GM23248 (cell line): ENCODE results near the gene ADCY1. TPM values are rescaled to one million over a fixed set of nuclear protein-coding genes. Genes with fewer than 3 reads are reported as not detected.
"Not testable (repeated sequence)": the region's sequence is repeated elsewhere in the genome, so short reads cannot be mapped to it uniquely, and the experiment has no call there.

ENCODE experiments used
- DNase-seq: peaks from one replicate; pipeline ENCODE4 v3.0.0-alpha.2; 2015
- H2AFZ ChIP-seq: fragments of 200-600 bp; sonication (generic); 2 replicates; pipeline ENCODE4 v1.6.1; 2016; ENCODE audit warnings: antibody characterized with exemption
- H3F3A ChIP-seq: fragments of 200-600 bp; sonication (generic); 2 replicates; pipeline ENCODE4 v1.6.1; 2016; ENCODE audit warnings: mild to moderate bottlenecking, antibody characterized with exemption, mixed run types; ENCODE audit not compliant: insufficient read depth
- H3K27ac ChIP-seq: fragments of 200-600 bp; sonication (generic); 2 replicates; pipeline ENCODE4 v1.5.1; 2016; ENCODE audit warnings: mild to moderate bottlenecking
- H3K27me3 ChIP-seq: fragments of 200-600 bp; sonication (generic); replicated peaks from 2 replicates; pipeline ENCODE4 v1.6.1; 2016; ENCODE audit warnings: mild to moderate bottlenecking; ENCODE audit not compliant: insufficient read depth
- H3K36me3 ChIP-seq: fragments of 200-600 bp; sonication (generic); 2 replicates; pipeline ENCODE4 v1.6.1; 2016; ENCODE audit warnings: low read depth, mild to moderate bottlenecking
- H3K4me1 ChIP-seq: fragments of 200-600 bp; sonication (generic); 2 replicates; pipeline ENCODE4 v1.6.1; 2016; ENCODE audit warnings: mild to moderate bottlenecking; ENCODE audit not compliant: insufficient read depth
- H3K4me2 ChIP-seq: fragments of 200-600 bp; sonication (generic); one replicate; pipeline ENCODE4 v1.6.1; 2016; ENCODE audit warnings: mild to moderate bottlenecking; ENCODE audit not compliant: unreplicated experiment
- H3K4me3 ChIP-seq: fragments of 200-600 bp; sonication (generic); 2 replicates; pipeline ENCODE4 v1.5.1; 2016; ENCODE audit warnings: mild to moderate bottlenecking
- H3K79me2 ChIP-seq: fragments of 200-600 bp; sonication (generic); 2 replicates; pipeline ENCODE4 v1.6.1; 2016; ENCODE audit warnings: mild to moderate bottlenecking; ENCODE audit not compliant: insufficient read depth
- H3K9ac ChIP-seq: fragments of 200-600 bp; sonication (generic); 2 replicates; pipeline ENCODE4 v1.6.1; 2016; ENCODE audit warnings: mild to moderate bottlenecking
- H3K9me2 ChIP-seq: fragments of 200-600 bp; sonication (generic); 2 replicates; pipeline ENCODE4 v1.6.1; 2016; ENCODE audit warnings: mixed run types, mild to moderate bottlenecking, moderate library complexity; ENCODE audit not compliant: insufficient read depth
- H3K9me3 ChIP-seq: fragments of 200-600 bp; sonication (generic); one replicate; pipeline ENCODE4 v1.6.1; 2017; ENCODE audit warnings: low read depth
- H4K20me1 ChIP-seq: fragments of 200-600 bp; sonication (generic); 2 replicates; pipeline ENCODE4 v1.6.0; 2016; ENCODE audit not compliant: insufficient read depth
- EZH2 ChIP-seq: fragments of 200-600 bp; sonication (generic); IDR thresholded peaks from 2 replicates; pipeline ENCODE4 v1.6.1; 2018; ENCODE audit warnings: antibody characterized with exemption, mild to moderate bottlenecking; ENCODE audit not compliant: insufficient read depth, poor library complexity, severe bottlenecking
- EZH2phosphoT487 ChIP-seq: fragments of 200-600 bp; sonication (generic); IDR thresholded peaks from 2 replicates; pipeline ENCODE4 v1.6.1; 2018; ENCODE audit warnings: antibody characterized with exemption, moderate library complexity, mild to moderate bottlenecking, low read depth; ENCODE audit not compliant: insufficient read depth
- WGBS, 2 experiments: methylation state at CpG; one replicate each; pipeline ENCODE4 v1.1.6; 2015 to 2017; ENCODE audit warnings: low lambda C conversion rate in 2 of 2, low coverage in 1 of 2; ENCODE audit errors: missing lambda C conversion rate in 2 of 2; 5-methylcytosine and 5-hydroxymethylcytosine counted together
- in situ Hi-C: fragments of 300-500 bp; cut with MboI; formaldehyde crosslinking; loops from 2 replicates; pipeline ENCODE4 v1.15.0; 2020
- polyA plus RNA-seq: library from polyadenylated mRNA; unstranded; fragments of >200 nt; fragmentation: Nextera tagmentation; extraction: Ambion mirVana; gene quantifications from 2 replicates; pipeline ENCODE4 v1.2.1, GENCODE V29; 2016
- total RNA-seq: library from RNA; depleted of rRNA; stranded (reverse); fragments of >200 nt; shearing (Covaris generic); gene quantifications from 2 replicates; pipeline ENCODE4 v1.2.3, GENCODE V29; 2014

ADCY1 gene
- total and polyA plus RNA-seq, 2 experiments from 2014 or later, result 0.11 TPM; not detected in 1

DNA sequence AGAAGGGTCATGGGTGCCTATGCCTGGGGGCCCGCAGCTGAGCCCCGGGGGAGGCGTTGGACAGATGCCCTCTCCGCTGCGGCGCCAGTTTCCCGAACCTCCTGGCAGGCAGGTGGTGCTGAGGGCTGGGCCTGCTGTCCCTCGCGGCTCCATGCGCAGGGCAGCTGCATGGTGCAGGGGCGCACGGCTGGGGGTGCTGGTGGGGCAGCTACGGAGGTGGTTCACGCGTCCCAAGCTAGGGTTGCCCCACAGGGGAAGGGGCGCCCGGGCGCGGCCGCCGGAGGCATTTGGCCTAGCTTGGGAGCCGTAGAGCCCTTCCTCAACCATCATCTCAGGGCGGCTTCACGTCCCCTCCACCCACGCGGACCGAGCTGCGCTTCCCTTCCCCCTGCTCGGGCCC is 152.7 kb downstream of the ADCY1 start:
- no peaks in the 10 kb centered on the region for H3K9me2 ChIP-seq
- no peak overlapping the region for H3K27ac ChIP-seq
- in situ Hi-C loops, result no loop called here
- WGBS, 2 experiments, result 96 to 99% methylated on average over 14 to 25 of the region's 29 CpGs
- no peak overlapping the region for H3K9ac ChIP-seq
- no peaks in the 10 kb centered on the region for H3K9me3 ChIP-seq
- no peak overlapping the region for H3K4me3 ChIP-seq
- no peaks in the 10 kb centered on the region for H4K20me1 ChIP-seq
- DNase-seq, result no peak
- no peak for TF ChIP-seq EZH2phosphoT487
- no peak for TF ChIP-seq EZH2
- no peaks in the 10 kb centered on the region for H3K4me1 ChIP-seq
- no peaks in the 10 kb centered on the region for H3K27me3 ChIP-seq
- H3K36me3 ChIP-seq, result peaks cover 47% of the 10 kb centered on the region
- no peak overlapping the region for H2AFZ ChIP-seq
- H3K79me2 ChIP-seq, result no peaks in the 10 kb centered on the region
- H3K4me2 ChIP-seq, result no peak overlapping the region
- peaks cover 3% of the 10 kb centered on the region; the same call in 1 of the 2 replicates for H3F3A ChIP-seq

DNA sequence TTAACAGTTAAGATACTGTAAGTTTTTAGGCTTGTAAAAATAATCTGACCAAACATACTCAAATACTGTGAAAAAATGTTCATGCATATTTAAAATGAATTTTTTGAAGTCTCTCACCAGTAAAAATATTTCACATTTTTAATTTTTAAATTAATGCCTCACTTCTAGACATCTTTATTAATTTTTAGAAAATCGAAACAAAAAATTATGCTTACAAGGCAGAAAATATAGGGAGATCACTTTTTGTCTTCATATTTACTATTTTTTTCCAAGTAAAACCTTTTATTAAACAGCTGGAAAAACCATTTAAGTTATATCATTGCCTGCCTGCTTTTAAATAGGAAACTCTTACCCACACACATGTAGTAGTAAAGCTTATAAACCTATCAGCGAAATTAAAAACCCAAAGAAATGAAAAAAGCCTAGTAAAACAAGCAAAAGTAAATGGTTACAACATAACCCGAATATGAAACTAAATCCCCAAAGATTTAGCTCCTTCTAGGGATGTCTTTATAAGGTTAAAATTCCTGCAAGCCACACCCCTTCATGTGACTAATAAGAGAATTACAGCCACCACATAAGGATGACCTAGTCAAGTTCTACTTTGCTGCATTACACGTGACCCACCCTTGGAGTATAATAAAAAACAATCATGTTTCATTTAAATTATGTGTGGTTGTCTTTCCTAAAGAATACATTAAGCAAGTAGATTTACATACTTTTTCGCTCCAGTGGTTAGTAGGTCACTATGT is 157.7 kb downstream of the ADCY1 start:
- Histone ChIP-seq H3F3A (peaks cover 10% of the 10 kb centered on the region), H3K4me2 (peak overlapping the region; percentile 15), H3K4me1 (0 out of 2 replicates have a peak, but pooled peaks cover 16% of the 10 kb centered on the region), H3K36me3 (peaks cover 28% of the 10 kb centered on the region)
- 60 to 62% methylated on average over 5 of the region's 5 CpGs for WGBS, 2 experiments
- H4K20me1 ChIP-seq, H3K4me3 ChIP-seq, in situ Hi-C loops, H3K79me2 ChIP-seq, H3K9me3 ChIP-seq, H3K9ac ChIP-seq, H2AFZ ChIP-seq, H3K27ac ChIP-seq, H3K9me2 ChIP-seq, H3K27me3 ChIP-seq: not testable (repeated sequence)
- DNase-seq, result peak; percentile 69

DNA sequence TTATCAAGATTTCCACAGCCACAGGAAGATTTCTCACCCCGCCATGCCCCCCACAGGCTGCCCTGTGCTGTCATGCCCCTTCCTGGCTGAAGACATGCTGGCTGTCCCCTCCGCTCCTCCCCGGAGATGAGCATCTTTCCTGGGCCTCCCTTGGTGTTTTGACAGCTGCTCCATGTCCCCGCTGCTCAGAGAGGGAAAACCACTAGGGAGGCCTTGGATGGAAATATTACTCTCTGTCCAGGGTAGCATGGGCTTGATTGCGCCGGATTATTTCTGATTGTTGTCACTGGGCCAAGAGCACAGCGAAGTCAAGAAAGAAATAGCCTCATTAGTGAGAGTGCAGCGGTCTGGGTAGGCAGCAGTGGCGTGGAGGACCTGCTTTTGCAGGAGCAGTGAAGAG is 164.8 kb downstream of the ADCY1 start:
- H3K4me2 ChIP-seq, H3K27ac ChIP-seq, H3K9me3 ChIP-seq, in situ Hi-C loops, H2AFZ ChIP-seq, DNase-seq, H3K9me2 ChIP-seq, H3K27me3 ChIP-seq, H4K20me1 ChIP-seq, H3K9ac ChIP-seq, H3K4me3 ChIP-seq, H3K79me2 ChIP-seq: not testable (repeated sequence)
- WGBS, 2 experiments, result 95 to 97% methylated on average over 9 of the region's 9 CpGs
- H3K4me1 ChIP-seq, result peaks cover 16% of the 10 kb centered on the region; the same call in 1 of the 2 replicates
- H3F3A ChIP-seq, result peaks cover 22% of the 10 kb centered on the region
- peaks cover 18% of the 10 kb centered on the region; the same call in 1 of the 2 replicates for H3K36me3 ChIP-seq

DNA sequence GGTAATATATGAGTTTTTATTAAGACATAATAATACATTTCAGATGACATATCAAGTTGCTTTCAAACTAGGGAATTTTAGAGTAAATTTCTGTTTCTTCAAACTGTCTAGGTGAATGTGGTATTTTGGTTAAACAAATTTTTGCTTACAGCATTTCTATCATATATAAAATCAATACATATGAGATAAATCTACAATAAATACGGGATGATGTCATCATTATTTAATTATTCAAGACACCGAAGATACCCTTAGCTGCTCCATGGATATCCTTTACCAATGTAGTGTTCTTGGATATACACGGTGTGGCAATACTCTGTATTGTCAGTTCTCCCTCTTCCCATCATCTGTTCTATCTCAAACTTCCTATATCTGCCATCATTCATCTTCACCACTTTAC is 166.4 kb downstream of the ADCY1 start:
- 82 to 86% methylated on average over 3 of the region's 3 CpGs for WGBS, 2 experiments
- H3K4me3 ChIP-seq, in situ Hi-C loops, H3K27ac ChIP-seq, H3K4me1 ChIP-seq, DNase-seq, H4K20me1 ChIP-seq, H3K27me3 ChIP-seq, H3K4me2 ChIP-seq, H3K9me3 ChIP-seq, H2AFZ ChIP-seq, H3K79me2 ChIP-seq, H3K9ac ChIP-seq, H3K9me2 ChIP-seq: not testable (repeated sequence)
- Histone ChIP-seq H3F3A (peaks cover 21% of the 10 kb centered on the region), H3K36me3 (peaks cover 28% of the 10 kb centered on the region; the same call in 1 of the 2 replicates)

DNA sequence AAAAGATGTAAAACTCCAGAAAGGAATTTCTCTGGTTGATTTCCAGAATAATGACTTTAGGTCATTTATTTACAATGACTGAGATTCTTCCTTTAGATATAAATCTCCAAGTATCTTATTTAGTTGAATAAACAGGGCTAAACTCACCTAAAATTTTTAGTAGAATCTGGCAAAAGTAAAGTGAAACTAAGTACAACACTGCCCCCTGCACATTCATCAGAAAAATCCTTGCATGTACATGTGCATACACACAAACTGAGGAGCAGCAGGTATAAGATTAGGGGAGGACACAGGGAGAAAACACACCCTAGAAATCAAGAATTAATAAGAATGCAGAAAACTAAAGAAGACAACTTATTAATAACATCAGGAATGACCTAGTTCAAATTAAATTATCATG is 174.8 kb downstream of the ADCY1 start:
- H3K27ac ChIP-seq, H3F3A ChIP-seq, H3K27me3 ChIP-seq, H4K20me1 ChIP-seq, in situ Hi-C loops, H3K4me2 ChIP-seq, H3K9ac ChIP-seq, H3K4me1 ChIP-seq, H3K9me2 ChIP-seq, H3K79me2 ChIP-seq, H3K4me3 ChIP-seq, H3K9me3 ChIP-seq, H2AFZ ChIP-seq: not testable (repeated sequence)
- peaks cover 43% of the 10 kb centered on the region for H3K36me3 ChIP-seq
- DNase-seq, result peak; percentile 33

DNA sequence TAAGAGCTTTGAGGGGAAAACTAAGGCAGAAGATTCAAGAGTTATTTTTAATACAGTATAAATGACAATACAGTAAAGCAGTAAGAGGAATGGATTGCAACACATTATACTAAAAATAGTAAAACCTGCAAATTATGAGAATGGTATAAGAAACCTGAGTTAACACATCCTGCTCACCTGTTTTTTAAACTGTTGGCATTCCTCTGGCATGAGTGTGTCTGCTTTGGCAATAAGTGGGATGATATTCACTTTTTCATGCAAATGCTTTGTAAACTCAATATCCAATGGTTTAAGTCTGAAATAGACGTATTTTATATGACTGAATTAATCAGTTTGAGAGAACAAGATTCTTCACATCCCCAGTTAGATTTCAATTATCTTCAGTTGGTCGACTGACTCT is 177.2 kb downstream of the ADCY1 start:
- in situ Hi-C loops, result not testable (repeated sequence)

DNA sequence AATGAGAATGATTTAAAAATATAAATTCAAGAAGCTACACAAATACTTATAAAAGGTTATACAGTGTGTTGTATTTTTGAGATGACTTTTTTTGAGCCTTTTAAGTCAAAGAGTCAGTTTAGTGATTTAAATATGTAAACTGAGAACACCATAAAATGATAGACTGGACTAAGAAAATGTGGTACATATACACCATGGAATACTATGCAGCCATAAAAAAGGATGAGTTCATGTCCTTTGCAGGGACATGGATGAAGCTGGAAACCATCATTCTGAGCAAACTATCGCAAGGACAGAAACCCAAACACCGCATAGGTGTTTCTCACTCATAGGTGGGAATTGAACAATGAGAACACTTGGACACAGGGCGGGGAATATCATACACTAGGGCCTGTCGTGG is 182.2 kb downstream of the ADCY1 start:
- in situ Hi-C loops, H3K27ac ChIP-seq, DNase-seq, H3K4me3 ChIP-seq, H4K20me1 ChIP-seq, H3K9me3 ChIP-seq, H3K9me2 ChIP-seq, H3K27me3 ChIP-seq, H2AFZ ChIP-seq, H3K9ac ChIP-seq, H3K4me2 ChIP-seq: not testable (repeated sequence)
- Histone ChIP-seq H3K4me1 (peaks cover 15% of the 10 kb centered on the region), H3F3A (peaks cover 19% of the 10 kb centered on the region), H3K36me3 (peaks cover 17% of the 10 kb centered on the region; the same call in 1 of the 2 replicates), H3K79me2 (peaks cover 35% of the 10 kb centered on the region)
- 94 to 97% methylated on average over 4 of the region's 4 CpGs for WGBS, 2 experiments

More for the DNA sequence above, 177.2 kb downstream of the ADCY1 start:
- DNase-seq, H3F3A ChIP-seq, H4K20me1 ChIP-seq, H2AFZ ChIP-seq, H3K9me3 ChIP-seq, H3K9ac ChIP-seq, H3K4me1 ChIP-seq, H3K9me2 ChIP-seq, H3K4me3 ChIP-seq, H3K4me2 ChIP-seq, H3K27me3 ChIP-seq, H3K27ac ChIP-seq: not testable (repeated sequence)
- H3K36me3 ChIP-seq, result peaks cover 40% of the 10 kb centered on the region
- WGBS, 2 experiments, result 97 to 100% methylated on average over 2 of the region's 2 CpGs
- H3K79me2 ChIP-seq, result peaks cover 13% of the 10 kb centered on the region
